Gastrocnemius medialis (tissue), 4 donors: ENCODE data around the gene CST4.

Source experiments
- POLR2A ChIP-seq, 2 donors: fragments of 450-650 bp; IDR thresholded peaks; one replicate each; pipeline ENCODE4 v1.6.1; 2017; ENCODE audit warnings: antibody characterized with exemption in 2 of 2, mild to moderate bottlenecking in 2 of 2, moderate library complexity in 2 of 2
- TF ChIP-seq, protein P1 (sequence below), 5 experiments: fragments of 450-650 bp in 3 of 5; fragments of 200-600 bp in 2 of 5; sonication (generic) in 2 of 5; IDR thresholded peaks in 4 of 5; conservative IDR thresholded peaks in 1 of 5; 1 replicate in 4 of 5; 2 replicates in 1 of 5; pipeline ENCODE4 v1.5.1; 2016 to 2019; ENCODE audit warnings: antibody characterized with exemption in 5 of 5, mild to moderate bottlenecking in 3 of 5, moderate library complexity in 3 of 5

- TF ChIP-seq, protein P1, sequence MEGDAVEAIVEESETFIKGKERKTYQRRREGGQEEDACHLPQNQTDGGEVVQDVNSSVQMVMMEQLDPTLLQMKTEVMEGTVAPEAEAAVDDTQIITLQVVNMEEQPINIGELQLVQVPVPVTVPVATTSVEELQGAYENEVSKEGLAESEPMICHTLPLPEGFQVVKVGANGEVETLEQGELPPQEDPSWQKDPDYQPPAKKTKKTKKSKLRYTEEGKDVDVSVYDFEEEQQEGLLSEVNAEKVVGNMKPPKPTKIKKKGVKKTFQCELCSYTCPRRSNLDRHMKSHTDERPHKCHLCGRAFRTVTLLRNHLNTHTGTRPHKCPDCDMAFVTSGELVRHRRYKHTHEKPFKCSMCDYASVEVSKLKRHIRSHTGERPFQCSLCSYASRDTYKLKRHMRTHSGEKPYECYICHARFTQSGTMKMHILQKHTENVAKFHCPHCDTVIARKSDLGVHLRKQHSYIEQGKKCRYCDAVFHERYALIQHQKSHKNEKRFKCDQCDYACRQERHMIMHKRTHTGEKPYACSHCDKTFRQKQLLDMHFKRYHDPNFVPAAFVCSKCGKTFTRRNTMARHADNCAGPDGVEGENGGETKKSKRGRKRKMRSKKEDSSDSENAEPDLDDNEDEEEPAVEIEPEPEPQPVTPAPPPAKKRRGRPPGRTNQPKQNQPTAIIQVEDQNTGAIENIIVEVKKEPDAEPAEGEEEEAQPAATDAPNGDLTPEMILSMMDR (IDR thresholded peaks at IDR 0.05 in 4 of 5, conservative IDR thresholded peaks at IDR 0.05 in 1 of 5), result no peak
- TF ChIP-seq POLR2A (IDR thresholded peaks at IDR 0.05), result no peak
Measured at GRCh38 chr20:23669866-23670265, 19.0 kb downstream of the CST4 start.
